ENCODE data around the gene PAK5.

PAK5 gene

GRCh38 chr20:9634327-9634726 lies 204.5 kb downstream of the PAK5 start:
- no peak overlapping the region for H3K4me3 ChIP-seq (ENCODE audit: control insufficient read depth, low read depth, low read length)
- TF ChIP-seq, protein P1, sequence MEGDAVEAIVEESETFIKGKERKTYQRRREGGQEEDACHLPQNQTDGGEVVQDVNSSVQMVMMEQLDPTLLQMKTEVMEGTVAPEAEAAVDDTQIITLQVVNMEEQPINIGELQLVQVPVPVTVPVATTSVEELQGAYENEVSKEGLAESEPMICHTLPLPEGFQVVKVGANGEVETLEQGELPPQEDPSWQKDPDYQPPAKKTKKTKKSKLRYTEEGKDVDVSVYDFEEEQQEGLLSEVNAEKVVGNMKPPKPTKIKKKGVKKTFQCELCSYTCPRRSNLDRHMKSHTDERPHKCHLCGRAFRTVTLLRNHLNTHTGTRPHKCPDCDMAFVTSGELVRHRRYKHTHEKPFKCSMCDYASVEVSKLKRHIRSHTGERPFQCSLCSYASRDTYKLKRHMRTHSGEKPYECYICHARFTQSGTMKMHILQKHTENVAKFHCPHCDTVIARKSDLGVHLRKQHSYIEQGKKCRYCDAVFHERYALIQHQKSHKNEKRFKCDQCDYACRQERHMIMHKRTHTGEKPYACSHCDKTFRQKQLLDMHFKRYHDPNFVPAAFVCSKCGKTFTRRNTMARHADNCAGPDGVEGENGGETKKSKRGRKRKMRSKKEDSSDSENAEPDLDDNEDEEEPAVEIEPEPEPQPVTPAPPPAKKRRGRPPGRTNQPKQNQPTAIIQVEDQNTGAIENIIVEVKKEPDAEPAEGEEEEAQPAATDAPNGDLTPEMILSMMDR (conservative IDR thresholded peaks at IDR 0.05; ENCODE audit: control insufficient read depth, insufficient read depth, low read depth, low read length): no peak
- no peak for DNase-seq (ENCODE audit: low read depth)

DNA sequence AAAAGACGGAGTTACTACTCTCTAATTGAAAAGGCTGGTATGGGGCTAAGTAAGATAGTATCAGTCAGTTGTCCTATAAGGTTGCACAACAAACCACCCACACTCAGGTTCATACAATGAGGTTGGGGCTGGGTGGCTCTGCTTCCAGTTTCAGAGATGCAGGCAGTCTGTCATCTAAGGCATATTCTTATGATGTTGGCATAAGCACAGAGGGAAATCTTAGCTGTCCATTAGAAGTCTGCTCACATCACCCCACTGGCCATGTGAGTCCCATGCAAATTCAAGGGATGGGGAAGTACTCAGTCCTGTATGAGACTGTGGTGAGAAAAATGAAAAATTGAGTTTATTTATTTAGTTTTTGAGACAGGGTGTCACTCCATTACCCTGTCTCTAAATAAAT lies 205.9 kb downstream of the PAK5 start:
- no peak for DNase-seq (ENCODE audit: low read depth)
- TF ChIP-seq, protein P1 (conservative IDR thresholded peaks at IDR 0.05; ENCODE audit: control insufficient read depth, insufficient read depth, low read depth, low read length): no peak
- no peak overlapping the region for H3K4me3 ChIP-seq (ENCODE audit: control insufficient read depth, low read depth, low read length)

DNA sequence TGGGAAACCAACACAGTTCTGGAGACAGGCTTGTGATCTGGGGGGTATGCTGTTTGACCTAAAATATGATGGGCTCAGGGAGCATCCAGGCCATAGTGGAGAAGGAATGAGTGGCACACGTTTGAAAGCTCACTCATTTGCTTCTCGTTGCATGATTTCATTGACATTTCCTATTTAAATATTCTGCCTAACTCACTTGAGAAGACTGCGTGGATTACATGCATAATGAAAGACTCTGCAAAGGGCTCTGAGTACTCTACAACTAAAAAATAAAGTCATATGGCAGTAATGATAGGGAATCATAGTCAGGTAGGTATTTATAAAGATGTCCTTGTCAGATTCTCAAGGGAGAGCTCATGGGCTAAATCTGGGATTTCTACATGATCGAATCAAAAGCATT lies 206.6 kb downstream of the PAK5 start:
- TF ChIP-seq, protein P1 (conservative IDR thresholded peaks at IDR 0.05; ENCODE audit: control insufficient read depth, insufficient read depth, low read depth, low read length): no peak
- H3K4me3 ChIP-seq (ENCODE audit: control insufficient read depth, low read depth, low read length): no peak overlapping the region
- no peak for DNase-seq (ENCODE audit: low read depth)

GRCh38 chr20:9630554-9630953 lies 208.3 kb downstream of the PAK5 start:
- no peak for DNase-seq (ENCODE audit: low read depth)
- TF ChIP-seq, protein P1 (conservative IDR thresholded peaks at IDR 0.05; ENCODE audit: control insufficient read depth, insufficient read depth, low read depth, low read length): no peak
- H3K4me3 ChIP-seq (ENCODE audit: control insufficient read depth, low read depth, low read length): no peak overlapping the region

- TF ChIP-seq, protein P1 (conservative IDR thresholded peaks at IDR 0.05; ENCODE audit: control insufficient read depth, insufficient read depth, low read depth, low read length): no peak
- DNase-seq (ENCODE audit: low read depth): no peak
- no peak overlapping the region for H3K4me3 ChIP-seq (ENCODE audit: control insufficient read depth, low read depth, low read length)
Observed at GRCh38 chr20:9629831-9630230, 209.0 kb downstream of the PAK5 start.

DNA sequence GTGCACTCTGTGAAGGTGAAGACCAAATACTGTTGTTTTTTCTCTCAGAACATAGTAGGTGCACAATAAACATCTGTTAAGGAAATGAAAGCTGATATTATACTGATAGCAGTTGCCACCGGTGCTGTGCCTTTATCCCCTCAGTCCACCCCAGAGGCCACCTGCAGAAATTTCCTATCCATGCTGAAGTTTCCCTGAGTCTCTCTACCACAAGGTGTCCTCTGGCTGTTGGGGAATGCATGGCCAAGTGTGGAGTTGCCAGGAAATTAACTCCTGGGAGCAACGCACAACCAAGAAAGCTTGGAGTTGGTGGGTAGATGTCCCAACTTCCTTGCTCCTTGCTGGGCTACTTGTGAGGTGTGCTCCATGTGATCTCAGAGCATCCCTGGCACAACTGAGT lies 210.3 kb downstream of the PAK5 start:
- no peak overlapping the region for H3K4me3 ChIP-seq (ENCODE audit: control insufficient read depth, low read depth, low read length)
- TF ChIP-seq, protein P1 (conservative IDR thresholded peaks at IDR 0.05; ENCODE audit: control insufficient read depth, insufficient read depth, low read depth, low read length): no peak
- no peak for DNase-seq (ENCODE audit: low read depth)

DNA sequence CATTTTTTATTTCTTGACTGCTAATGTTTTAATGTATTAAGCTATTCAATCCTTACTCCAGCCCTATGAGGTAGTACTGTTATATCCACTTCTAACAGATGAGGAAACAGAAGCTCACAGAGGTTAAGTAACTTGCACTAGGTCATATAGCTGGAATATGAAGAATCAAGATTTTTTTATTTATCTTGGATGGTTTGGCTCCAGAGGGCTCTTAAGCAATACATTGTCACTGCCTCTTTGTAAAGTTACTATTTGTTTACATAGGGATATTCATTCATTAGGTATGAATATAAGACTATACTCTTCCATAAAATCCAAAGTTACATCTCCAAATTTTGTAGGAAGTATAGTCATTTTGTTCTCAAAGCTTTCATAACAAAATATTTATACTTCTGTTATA lies 210.7 kb downstream of the PAK5 start:
- DNase-seq (ENCODE audit: low read depth): peak; percentile 18
- no peak overlapping the region for H3K4me3 ChIP-seq (ENCODE audit: control insufficient read depth, low read depth, low read length)
- TF ChIP-seq, protein P1 (conservative IDR thresholded peaks at IDR 0.05; ENCODE audit: control insufficient read depth, insufficient read depth, low read depth, low read length): no peak

All from fibroblast of mammary gland (primary cell).